Measurements from ENCODE around the gene METTL24.
"Not testable (repeated sequence)": the region's sequence is repeated elsewhere in the genome, so short reads cannot be mapped to it uniquely, and the experiment has no call there.

The METTL24 gene

DNA sequence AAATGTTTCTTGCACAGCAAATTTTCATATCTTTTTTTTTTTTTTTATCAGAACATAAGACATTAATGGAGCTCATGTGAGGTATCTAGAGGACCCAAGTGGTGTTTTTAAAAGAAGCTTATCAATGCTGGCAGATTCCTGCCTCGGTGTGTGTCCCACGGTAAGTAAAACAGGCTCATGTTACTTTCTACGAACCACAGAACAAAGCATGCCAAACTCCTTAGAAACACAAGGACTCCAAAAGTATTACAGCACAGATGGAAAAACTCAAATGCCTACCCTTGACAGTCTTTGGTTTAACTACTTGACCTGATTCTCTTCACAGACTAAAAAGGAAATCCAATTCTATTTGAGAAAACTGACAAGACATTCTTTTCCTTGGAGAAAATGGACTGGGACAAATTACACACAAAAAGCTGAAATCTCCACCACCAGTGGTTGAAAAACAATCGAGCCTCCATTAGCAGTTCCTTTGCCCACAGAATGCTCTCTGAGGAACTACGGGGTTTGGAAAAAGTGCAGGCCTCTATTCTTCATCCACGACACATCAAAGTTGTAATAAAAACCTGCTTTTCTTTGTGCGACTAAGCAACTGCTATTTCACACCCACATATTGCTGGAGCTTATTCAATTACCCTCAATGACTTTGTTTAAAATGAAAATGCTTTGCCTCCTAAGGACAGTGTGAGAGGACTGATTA, 5.4 kb downstream of the METTL24 start:
- H3K9me2 ChIP-seq (replicated peaks; ENCODE audit: low read depth, low read length), result no peaks in the 10 kb centered on the region
- no peak overlapping the region for H2AFZ ChIP-seq (ENCODE audit: low read length)

DNA sequence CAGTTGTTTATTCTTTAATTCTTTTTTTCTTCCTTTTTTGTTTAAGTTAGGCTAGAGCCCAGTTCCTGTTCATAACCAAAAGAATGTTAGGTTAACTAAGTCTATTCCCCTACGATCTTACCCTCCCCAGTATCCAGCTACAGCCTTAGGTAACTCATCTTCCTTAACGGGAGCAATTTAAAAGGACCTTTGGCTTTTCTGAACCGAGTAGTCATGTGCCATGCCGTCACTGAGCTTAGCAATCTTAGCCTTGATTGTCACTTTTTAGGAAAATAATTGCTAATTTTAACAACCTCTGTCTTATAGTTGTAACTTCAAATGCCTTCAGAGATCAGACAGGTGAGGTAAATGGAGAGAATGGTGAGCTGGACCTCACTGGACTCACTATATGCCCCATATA, 6.2 kb downstream of the METTL24 start:
- Histone ChIP-seq H2AFZ (ENCODE audit: low read length) (no peak overlapping the region), H3K4me1 (ENCODE audit: insufficient read depth, low read length, poor library complexity, severe bottlenecking) (peaks cover 4% of the 10 kb centered on the region), H3K36me3 (ENCODE audit: insufficient read depth, low read length) (no peaks in the 10 kb centered on the region), H3K9ac (ENCODE audit: low read depth, low read length, poor library complexity, severe bottlenecking) (no peak overlapping the region), H3K27me3 (ENCODE audit: insufficient read depth, low read length, poor library complexity, severe bottlenecking) (no peaks in the 10 kb centered on the region), H3K4me3 (ENCODE audit: low read length, poor library complexity, severe bottlenecking) (no peak overlapping the region), H3K9me2 (replicated peaks; ENCODE audit: low read depth, low read length) (no peaks in the 10 kb centered on the region), H3K9me3 (ENCODE audit: insufficient read depth, low read depth, low read length) (no peaks in the 10 kb centered on the region), H3F3A (ENCODE audit: low read depth) (no peaks in the 10 kb centered on the region), H3K4me2 (ENCODE audit: low read depth, low read length, poor library complexity, severe bottlenecking) (no peak overlapping the region), H3K79me2 (ENCODE audit: insufficient read depth, low read length) (no peaks in the 10 kb centered on the region), H4K20me1 (ENCODE audit: insufficient read depth, low read length, poor library complexity, severe bottlenecking) (no peaks in the 10 kb centered on the region)
- TF ChIP-seq, protein P1, sequence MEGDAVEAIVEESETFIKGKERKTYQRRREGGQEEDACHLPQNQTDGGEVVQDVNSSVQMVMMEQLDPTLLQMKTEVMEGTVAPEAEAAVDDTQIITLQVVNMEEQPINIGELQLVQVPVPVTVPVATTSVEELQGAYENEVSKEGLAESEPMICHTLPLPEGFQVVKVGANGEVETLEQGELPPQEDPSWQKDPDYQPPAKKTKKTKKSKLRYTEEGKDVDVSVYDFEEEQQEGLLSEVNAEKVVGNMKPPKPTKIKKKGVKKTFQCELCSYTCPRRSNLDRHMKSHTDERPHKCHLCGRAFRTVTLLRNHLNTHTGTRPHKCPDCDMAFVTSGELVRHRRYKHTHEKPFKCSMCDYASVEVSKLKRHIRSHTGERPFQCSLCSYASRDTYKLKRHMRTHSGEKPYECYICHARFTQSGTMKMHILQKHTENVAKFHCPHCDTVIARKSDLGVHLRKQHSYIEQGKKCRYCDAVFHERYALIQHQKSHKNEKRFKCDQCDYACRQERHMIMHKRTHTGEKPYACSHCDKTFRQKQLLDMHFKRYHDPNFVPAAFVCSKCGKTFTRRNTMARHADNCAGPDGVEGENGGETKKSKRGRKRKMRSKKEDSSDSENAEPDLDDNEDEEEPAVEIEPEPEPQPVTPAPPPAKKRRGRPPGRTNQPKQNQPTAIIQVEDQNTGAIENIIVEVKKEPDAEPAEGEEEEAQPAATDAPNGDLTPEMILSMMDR (conservative IDR thresholded peaks at IDR 0.05; ENCODE audit: low read length), result no peak
- no peak for TF ChIP-seq EZH2phosphoT487 (IDR thresholded peaks at IDR 0.05; ENCODE audit: borderline replicate concordance)

More for the DNA sequence above, 5.4 kb downstream of the METTL24 start:
- TF ChIP-seq, protein P1 (conservative IDR thresholded peaks at IDR 0.05; ENCODE audit: low read length), result no peak
- no peak for TF ChIP-seq EZH2phosphoT487 (IDR thresholded peaks at IDR 0.05; ENCODE audit: borderline replicate concordance)
- no peaks in the 10 kb centered on the region for H3K36me3 ChIP-seq (ENCODE audit: insufficient read depth, low read length)
- no peak overlapping the region for H3K4me2 ChIP-seq (ENCODE audit: low read depth, low read length, poor library complexity, severe bottlenecking)
- H3K27me3 ChIP-seq (ENCODE audit: insufficient read depth, low read length, poor library complexity, severe bottlenecking), result no peaks in the 10 kb centered on the region
- no peaks in the 10 kb centered on the region for H4K20me1 ChIP-seq (ENCODE audit: insufficient read depth, low read length, poor library complexity, severe bottlenecking)
- no peaks in the 10 kb centered on the region for H3F3A ChIP-seq (ENCODE audit: low read depth)
- peaks cover 4% of the 10 kb centered on the region for H3K4me1 ChIP-seq (ENCODE audit: insufficient read depth, low read length, poor library complexity, severe bottlenecking)
- H3K79me2 ChIP-seq (ENCODE audit: insufficient read depth, low read length), result no peaks in the 10 kb centered on the region
- no peak overlapping the region for H3K4me3 ChIP-seq (ENCODE audit: low read length, poor library complexity, severe bottlenecking)
- no peak overlapping the region for H3K9ac ChIP-seq (ENCODE audit: low read depth, low read length, poor library complexity, severe bottlenecking)
- H3K9me3 ChIP-seq (ENCODE audit: insufficient read depth, low read depth, low read length), result no peaks in the 10 kb centered on the region

DNA sequence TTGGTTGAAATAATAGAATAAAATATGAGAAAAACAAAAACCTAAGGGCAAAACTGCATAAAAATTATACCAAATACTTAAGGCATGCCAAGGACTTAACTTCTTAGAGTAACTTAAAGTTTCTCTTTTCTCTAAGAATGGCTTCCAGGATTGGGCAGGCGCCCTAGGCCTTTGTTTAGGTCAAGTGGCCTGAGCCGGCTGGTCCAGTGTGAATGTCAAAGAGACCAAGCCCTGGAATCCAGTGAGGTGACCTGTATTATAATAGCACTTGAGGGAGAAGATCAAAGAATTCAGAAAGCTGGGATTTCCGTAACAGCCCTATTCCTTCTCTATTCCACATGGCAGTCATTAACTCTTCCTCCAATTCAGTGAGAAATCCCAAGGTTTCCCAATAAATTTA, 6.6 kb downstream of the METTL24 start:
- H3K79me2 ChIP-seq (ENCODE audit: insufficient read depth, low read length), result no peaks in the 10 kb centered on the region
- no peaks in the 10 kb centered on the region for H3F3A ChIP-seq (ENCODE audit: low read depth)
- no peaks in the 10 kb centered on the region for H3K9me2 ChIP-seq (replicated peaks; ENCODE audit: low read depth, low read length)
- TF ChIP-seq, protein P1 (conservative IDR thresholded peaks at IDR 0.05; ENCODE audit: low read length), result no peak
- no peak for TF ChIP-seq EZH2phosphoT487 (IDR thresholded peaks at IDR 0.05; ENCODE audit: borderline replicate concordance)
- H4K20me1 ChIP-seq (ENCODE audit: insufficient read depth, low read length, poor library complexity, severe bottlenecking), result no peaks in the 10 kb centered on the region
- H2AFZ ChIP-seq (ENCODE audit: low read length), result no peak overlapping the region
- H3K4me2 ChIP-seq (ENCODE audit: low read depth, low read length, poor library complexity, severe bottlenecking), result no peak overlapping the region
- H3K4me1 ChIP-seq (ENCODE audit: insufficient read depth, low read length, poor library complexity, severe bottlenecking), result peaks cover 1% of the 10 kb centered on the region
- no peak overlapping the region for H3K4me3 ChIP-seq (ENCODE audit: low read length, poor library complexity, severe bottlenecking)
- no peaks in the 10 kb centered on the region for H3K36me3 ChIP-seq (ENCODE audit: insufficient read depth, low read length)
- no peaks in the 10 kb centered on the region for H3K9me3 ChIP-seq (ENCODE audit: insufficient read depth, low read depth, low read length)
- H3K27me3 ChIP-seq (ENCODE audit: insufficient read depth, low read length, poor library complexity, severe bottlenecking), result no peaks in the 10 kb centered on the region
- no peak overlapping the region for H3K9ac ChIP-seq (ENCODE audit: low read depth, low read length, poor library complexity, severe bottlenecking)

DNA sequence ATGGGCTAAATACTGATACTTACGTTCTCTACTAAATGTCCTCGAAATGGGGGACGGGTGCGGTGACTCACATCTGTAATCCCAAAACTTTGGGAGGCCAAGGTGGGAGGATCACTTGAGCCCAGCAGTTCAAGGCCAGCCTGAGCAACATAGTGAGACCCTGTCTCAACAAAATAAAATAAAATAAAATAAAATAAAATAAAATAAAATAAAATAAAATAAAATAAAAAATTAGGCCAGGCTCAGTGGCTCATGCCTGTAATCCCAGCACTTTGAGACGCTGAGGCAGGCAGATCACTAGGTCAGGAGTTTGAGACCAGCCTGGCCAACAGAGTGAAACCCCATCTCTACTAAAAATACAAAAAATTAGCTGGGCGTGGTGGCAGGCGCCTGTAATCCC, 7.6 kb downstream of the METTL24 start:
- not testable (repeated sequence) for H2AFZ ChIP-seq (ENCODE audit: low read length); H3K36me3 ChIP-seq (ENCODE audit: insufficient read depth, low read length); H4K20me1 ChIP-seq (ENCODE audit: insufficient read depth, low read length, poor library complexity, severe bottlenecking); H3F3A ChIP-seq (ENCODE audit: low read depth); H3K4me3 ChIP-seq (ENCODE audit: low read length, poor library complexity, severe bottlenecking); H3K9me3 ChIP-seq (ENCODE audit: insufficient read depth, low read depth, low read length); H3K4me2 ChIP-seq (ENCODE audit: low read depth, low read length, poor library complexity, severe bottlenecking); H3K9me2 ChIP-seq (replicated peaks; ENCODE audit: low read depth, low read length); H3K4me1 ChIP-seq (ENCODE audit: insufficient read depth, low read length, poor library complexity, severe bottlenecking); H3K79me2 ChIP-seq (ENCODE audit: insufficient read depth, low read length); H3K9ac ChIP-seq (ENCODE audit: low read depth, low read length, poor library complexity, severe bottlenecking); H3K27me3 ChIP-seq (ENCODE audit: insufficient read depth, low read length, poor library complexity, severe bottlenecking)
